Spinal cord (tissue), 10 donors: ENCODE measurements around the gene TRAF3IP3. TPM values are rescaled to one million over a fixed set of nuclear protein-coding genes. Genes with fewer than 3 reads are reported as not detected.

Experiments
- DNase-seq, 6 donors: peaks; one replicate each; pipeline versions ENCODE4 v3.0.0 to v3.0.0-alpha.2; 2013 to 2015; ENCODE audit warnings: low spot score in 6 of 6, low read depth in 4 of 6
- H3K27ac ChIP-seq: one replicate; pipeline ENCODE4 v1.5.1; 2013; ENCODE audit warnings: low read depth, low read length, control low read depth
- H3K27me3 ChIP-seq: one replicate; pipeline ENCODE4 v1.6.1; 2013; ENCODE audit warnings: low read length; ENCODE audit not compliant: control insufficient read depth, insufficient read depth
- H3K36me3 ChIP-seq: one replicate; pipeline ENCODE4 v1.6.1; 2013; ENCODE audit warnings: low read length; ENCODE audit not compliant: control insufficient read depth, insufficient read depth
- H3K4me1 ChIP-seq: one replicate; pipeline ENCODE4 v1.6.1; 2013; ENCODE audit warnings: low read length; ENCODE audit not compliant: control insufficient read depth, insufficient read depth
- H3K4me3 ChIP-seq: one replicate; pipeline ENCODE4 v1.5.1; 2013; ENCODE audit warnings: low read depth, low read length, control low read depth
- H3K9me3 ChIP-seq: one replicate; pipeline ENCODE4 v1.6.1; 2013; ENCODE audit warnings: low read length; ENCODE audit not compliant: control insufficient read depth, insufficient read depth
- WGBS: methylation state at CpG from one replicate; pipeline ENCODE4 v1.1.5; 2013; ENCODE audit warnings: missing lambda C conversion rate; ENCODE audit not compliant: insufficient coverage; 5-methylcytosine and 5-hydroxymethylcytosine counted together
- polyA plus RNA-seq, 2 donors: library from polyadenylated mRNA; unstranded; fragments of 120-200 nt; gene quantifications; one replicate each; pipeline ENCODE4 v1.2.1, GENCODE V29; 2013; ENCODE audit not compliant: insufficient read length in 2 of 2
- total RNA-seq, 2 donors: library from RNA; depleted of rRNA in 1 of 2; stranded (reverse); fragments of 120-200 nt in 1 of 2; fragments of >200 nt in 1 of 2; gene quantifications; one replicate each; pipeline versions ENCODE4 v1.2.3 to v1.2.4, GENCODE V29; 2013 to 2014
- donor health status: healthy.

Gene TRAF3IP3
- total and polyA plus RNA-seq, 4 donors = 0.95 to 2.8 (median 1.5) TPM

- H3K27me3 ChIP-seq = peaks cover 33% of the 10 kb centered on the region
- no peaks in the 10 kb centered on the region for H3K9me3 ChIP-seq
- H3K4me3 ChIP-seq = no peak overlapping the region
- DNase-seq = no peak
- H3K27ac ChIP-seq = no peak overlapping the region
- whole genome bisulfite sequencing = no CpG with 5 or more reads among the region's 1 CpG
- no peaks in the 10 kb centered on the region for H3K36me3 ChIP-seq
- H3K4me1 ChIP-seq = peaks cover 8% of the 10 kb centered on the region
These were observed 47.7 kb downstream of the TRAF3IP3 start for GRCh38 chr1:209803568-209803967.

DNA sequence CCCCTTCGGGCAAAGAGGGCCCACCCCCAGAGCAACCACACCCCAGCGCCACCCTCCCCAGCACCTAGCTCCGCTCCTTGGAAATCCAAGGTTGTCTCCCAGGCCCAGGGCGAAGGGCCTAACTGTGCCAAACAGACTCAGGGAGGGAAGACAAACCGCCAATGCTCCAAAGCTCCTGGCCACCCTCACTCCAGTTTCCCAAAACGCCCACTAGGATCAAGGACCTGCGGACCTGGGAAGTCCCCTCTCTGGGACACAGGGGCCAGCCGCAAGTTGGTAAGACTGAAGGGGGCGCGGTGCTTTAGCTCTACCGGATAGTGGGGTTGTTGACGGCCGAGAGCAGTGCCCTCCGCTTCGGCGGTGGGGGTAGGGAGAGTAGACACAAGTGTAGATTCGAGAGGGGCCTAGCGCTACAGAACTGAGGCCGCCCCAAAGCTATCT lies 49.5 kb downstream of the TRAF3IP3 start:
- Histone ChIP-seq H3K27ac (no peak overlapping the region), H3K36me3 (no peaks in the 10 kb centered on the region), H3K9me3 (no peaks in the 10 kb centered on the region), H3K4me3 (peak overlapping the region; percentile 41), H3K4me1 (peaks cover 8% of the 10 kb centered on the region), H3K27me3 (peaks cover 35% of the 10 kb centered on the region)
- 17% methylated on average over 17 of the region's 19 CpGs for WGBS
- no peak for DNase-seq

GRCh38 chr1:209805875-209806760 lies 50.3 kb downstream of the TRAF3IP3 start, which contains the start of gene IRF6:
TSS of gene IRF6 (minus strand) at chr1:209806142. CDS start at chr1:209801413, 4,729 bp downstream.
- WGBS = 3% methylated on average over 38 of the region's 46 CpGs
- Histone ChIP-seq H3K4me1 (peaks cover 8% of the 10 kb centered on the region), H3K4me3 (peak within 1 kb of the TSS; percentile 41), H3K9me3 (no peaks in the 10 kb centered on the region), H3K27me3 (peaks cover 35% of the 10 kb centered on the region), H3K36me3 (no peaks in the 10 kb centered on the region), H3K27ac (peak within 1 kb of the TSS; percentile 50)
- peak in 2 of 6 donors; percentile 32 to 36 for DNase-seq

DNA sequence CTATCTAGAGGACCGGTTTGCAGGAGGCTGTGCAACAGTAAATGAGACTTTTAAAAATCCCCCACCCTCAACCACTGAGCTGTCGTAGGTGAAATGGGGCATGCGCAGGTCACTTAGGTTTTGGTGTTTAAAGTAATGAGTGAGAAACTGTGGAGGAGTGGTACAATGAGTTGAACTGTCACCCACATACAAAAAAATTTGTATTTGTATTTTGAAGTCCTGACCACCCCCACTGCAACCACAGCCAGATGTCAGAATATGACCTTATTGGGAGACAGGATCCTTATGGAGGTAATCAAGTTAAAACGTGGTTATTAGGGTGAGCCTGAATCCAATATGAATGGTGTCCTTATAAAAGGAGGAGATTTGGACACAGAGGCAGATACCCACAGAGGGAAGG lies 51.7 kb downstream of the TRAF3IP3 start:
- 73% methylated on average over 1 of the region's 4 CpGs for WGBS
- Histone ChIP-seq H3K27ac (no peak overlapping the region), H3K9me3 (no peaks in the 10 kb centered on the region), H3K36me3 (no peaks in the 10 kb centered on the region), H3K4me1 (peaks cover 8% of the 10 kb centered on the region), H3K27me3 (peaks cover 33% of the 10 kb centered on the region), H3K4me3 (no peak overlapping the region)
- DNase-seq = no peak

GRCh38 chr1:209808059-209808581 lies 52.3 kb downstream of the TRAF3IP3 start:
- Histone ChIP-seq H3K36me3 (no peaks in the 10 kb centered on the region), H3K9me3 (no peaks in the 10 kb centered on the region), H3K27me3 (peaks cover 30% of the 10 kb centered on the region), H3K27ac (no peak overlapping the region), H3K4me3 (no peak overlapping the region), H3K4me1 (peaks cover 8% of the 10 kb centered on the region)
- no peak for DNase-seq

DNA sequence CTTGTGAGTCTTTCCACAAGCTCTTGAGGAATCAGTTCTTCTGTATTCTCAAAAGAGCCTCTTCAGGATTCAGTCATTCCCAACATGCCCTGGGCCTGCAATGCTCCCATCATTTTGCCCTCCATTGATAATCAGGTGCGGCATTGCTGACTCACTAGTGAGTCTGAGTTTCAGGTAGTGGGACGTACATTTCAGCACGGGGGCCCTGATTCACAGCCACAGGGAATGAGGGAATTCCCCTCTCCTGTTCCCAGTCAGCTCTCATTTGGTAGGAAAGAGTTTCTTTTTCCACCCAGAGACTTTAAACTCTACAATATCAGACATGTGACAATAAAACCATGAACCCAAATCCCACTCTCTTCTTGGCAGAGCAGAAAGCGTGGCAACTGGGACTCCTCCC lies 53.8 kb downstream of the TRAF3IP3 start:
- DNase-seq = no peak

GRCh38 chr1:209810783-209811182 lies 54.9 kb downstream of the TRAF3IP3 start:
- no peak for DNase-seq
- Histone ChIP-seq H3K36me3 (no peaks in the 10 kb centered on the region), H3K4me3 (no peak overlapping the region), H3K27me3 (peaks cover 11% of the 10 kb centered on the region), H3K4me1 (peaks cover 5% of the 10 kb centered on the region), H3K9me3 (no peaks in the 10 kb centered on the region), H3K27ac (no peak overlapping the region)
- WGBS = 93% methylated on average over 2 of the region's 5 CpGs

More for the DNA sequence above, 53.8 kb downstream of the TRAF3IP3 start:
- H3K4me1 ChIP-seq = peaks cover 8% of the 10 kb centered on the region
- H3K36me3 ChIP-seq = no peaks in the 10 kb centered on the region
- no peak overlapping the region for H3K27ac ChIP-seq
- WGBS = 89% methylated on average over 3 of the region's 4 CpGs
- no peak overlapping the region for H3K4me3 ChIP-seq
- peaks cover 21% of the 10 kb centered on the region for H3K27me3 ChIP-seq
- no peaks in the 10 kb centered on the region for H3K9me3 ChIP-seq

DNA sequence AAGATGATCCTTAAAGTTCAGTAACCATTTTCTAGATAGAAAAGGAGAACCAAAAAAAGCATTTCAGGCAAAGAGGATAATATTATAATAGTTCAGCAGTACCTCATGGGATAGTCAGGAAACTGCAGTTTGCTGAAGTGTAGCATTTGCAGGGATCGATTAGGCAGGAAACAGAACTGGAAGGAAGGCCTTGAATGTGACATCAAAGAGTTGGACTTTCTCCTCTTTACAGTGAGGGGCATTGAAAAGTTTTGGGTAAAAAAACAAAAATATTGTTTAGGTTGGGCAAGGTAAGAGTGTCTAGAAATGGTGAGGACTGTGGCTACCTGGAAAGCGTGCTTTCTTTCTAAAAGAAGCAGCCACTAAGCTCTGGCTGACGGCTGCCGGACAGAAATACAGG lies 58.0 kb downstream of the TRAF3IP3 start:
- no peak for DNase-seq

DNA sequence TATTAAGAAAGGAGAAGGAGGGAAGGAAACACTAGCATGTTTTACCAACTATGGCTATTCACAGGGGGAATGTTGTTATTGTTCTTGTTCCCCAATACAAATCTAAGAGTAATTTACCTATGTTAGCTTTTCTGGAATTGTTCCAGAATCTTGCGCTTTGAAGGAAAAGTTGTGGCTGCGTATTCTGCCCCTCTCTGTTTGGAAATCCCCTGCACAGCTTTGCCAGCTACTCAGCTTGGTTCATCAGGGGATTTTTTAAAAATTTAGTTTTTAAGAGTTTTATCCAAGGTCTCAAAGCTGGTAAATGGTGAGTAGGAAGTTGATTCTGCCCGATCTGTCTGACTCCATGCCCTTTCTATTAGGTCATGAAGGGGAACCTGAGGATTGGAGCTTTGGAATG lies 59.6 kb downstream of the TRAF3IP3 start:
- no peaks in the 10 kb centered on the region for H3K9me3 ChIP-seq
- no peaks in the 10 kb centered on the region for H3K4me1 ChIP-seq
- H3K27ac ChIP-seq = no peak overlapping the region
- H3K4me3 ChIP-seq = no peak overlapping the region
- peaks cover 10% of the 10 kb centered on the region for H3K27me3 ChIP-seq
- WGBS = 57% methylated on average over 1 of the region's 3 CpGs
- H3K36me3 ChIP-seq = no peaks in the 10 kb centered on the region
- no peak for DNase-seq

More for the DNA sequence above, 58.0 kb downstream of the TRAF3IP3 start:
- H3K27ac ChIP-seq = no peak overlapping the region
- 86% methylated on average over 1 of the region's 4 CpGs for WGBS
- H3K27me3 ChIP-seq = peaks cover 12% of the 10 kb centered on the region
- H3K4me1 ChIP-seq = no peaks in the 10 kb centered on the region
- no peak overlapping the region for H3K4me3 ChIP-seq
- H3K9me3 ChIP-seq = no peaks in the 10 kb centered on the region
- H3K36me3 ChIP-seq = no peaks in the 10 kb centered on the region

GRCh38 chr1:209815931-209816341 lies 60.1 kb downstream of the TRAF3IP3 start:
- no peaks in the 10 kb centered on the region for H3K9me3 ChIP-seq
- H3K27ac ChIP-seq = no peak overlapping the region
- no peak for DNase-seq
- H3K4me3 ChIP-seq = no peak overlapping the region
- H3K4me1 ChIP-seq = no peaks in the 10 kb centered on the region
- 84% methylated on average over 6 of the region's 6 CpGs for WGBS
- peaks cover 10% of the 10 kb centered on the region for H3K27me3 ChIP-seq
- H3K36me3 ChIP-seq = no peaks in the 10 kb centered on the region
